Activated CD4-positive, alpha-beta T cell treated with anti-CD3 and anti-CD28 coated beads, Interleukin-2, amount 50 U/mL, for 48 hours (primary cell): ENCODE data around the gene UBXN11.

Source experiments
- DNase-seq, 2 experiments: peaks; one replicate each; pipeline ENCODE4 v3.0.0-alpha.2; 2020

UBXN11 gene, protein sequence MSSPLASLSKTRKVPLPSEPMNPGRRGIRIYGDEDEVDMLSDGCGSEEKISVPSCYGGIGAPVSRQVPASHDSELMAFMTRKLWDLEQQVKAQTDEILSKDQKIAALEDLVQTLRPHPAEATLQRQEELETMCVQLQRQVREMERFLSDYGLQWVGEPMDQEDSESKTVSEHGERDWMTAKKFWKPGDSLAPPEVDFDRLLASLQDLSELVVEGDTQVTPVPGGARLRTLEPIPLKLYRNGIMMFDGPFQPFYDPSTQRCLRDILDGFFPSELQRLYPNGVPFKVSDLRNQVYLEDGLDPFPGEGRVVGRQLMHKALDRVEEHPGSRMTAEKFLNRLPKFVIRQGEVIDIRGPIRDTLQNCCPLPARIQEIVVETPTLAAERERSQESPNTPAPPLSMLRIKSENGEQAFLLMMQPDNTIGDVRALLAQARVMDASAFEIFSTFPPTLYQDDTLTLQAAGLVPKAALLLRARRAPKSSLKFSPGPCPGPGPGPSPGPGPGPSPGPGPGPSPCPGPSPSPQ

GRCh38 chr1:26306290-26307229 is at the start of gene UBXN11:
Gene UBXN11, minus strand, starts transcription at chr1:26306636. Its CDS starts 3,753 bp downstream, at chr1:26302883.
- peak; percentile 92 to 94 for DNase-seq

GRCh38 chr1:26356106-26356505 is 49.7 kb upstream of the UBXN11 start:
- no peak for DNase-seq

GRCh38 chr1:26354972-26355371 is 48.5 kb upstream of the UBXN11 start:
- DNase-seq: no peak

DNA sequence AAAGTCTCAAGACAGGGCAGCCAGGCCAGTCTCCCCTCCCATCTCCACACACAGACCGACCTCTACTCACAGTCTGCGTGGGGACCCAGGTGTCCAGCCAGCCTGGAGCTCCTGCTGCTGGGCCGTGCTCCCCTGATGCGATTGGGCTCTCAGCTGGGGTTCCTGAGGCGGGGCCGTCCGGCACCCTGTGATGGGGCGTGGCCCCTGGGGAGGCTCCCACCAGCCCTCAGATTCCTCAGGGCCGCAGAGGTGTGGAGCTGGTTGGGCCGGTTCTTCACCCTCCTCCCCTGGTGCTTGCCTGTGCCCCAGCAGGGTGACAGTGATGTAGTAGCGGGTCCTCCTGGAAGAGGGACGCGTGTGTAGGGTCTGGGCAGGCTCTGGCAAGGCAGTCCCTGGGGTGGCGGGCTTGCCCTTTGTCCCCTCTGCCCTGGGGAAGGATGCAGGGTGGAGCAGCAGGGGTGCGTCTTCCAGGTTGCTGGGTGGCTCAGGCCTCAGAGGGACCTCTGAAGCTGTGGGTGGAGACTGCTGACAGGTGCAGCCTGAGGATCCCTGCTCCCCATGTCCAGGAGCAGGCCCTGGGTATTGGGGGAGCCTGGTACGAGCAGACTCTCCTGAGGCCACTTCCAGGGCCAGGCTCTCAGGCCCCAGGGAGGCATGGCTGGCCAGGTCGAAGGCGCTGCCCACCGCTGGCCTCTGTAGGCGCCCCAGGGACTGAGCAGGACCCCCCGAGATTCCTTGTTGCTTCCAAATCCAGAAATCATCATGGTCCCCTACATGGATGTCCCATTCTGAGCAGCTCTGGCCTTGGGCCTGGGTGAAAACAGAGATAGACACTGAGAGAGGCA is 47.8 kb upstream of the UBXN11 start, which contains the start of gene CRYBG2:
TSS of gene CRYBG2 (minus strand) at position 155 of the 845 bp plus-strand sequence. CDS start 7,473 bp downstream, outside the sequence.
- no peak for DNase-seq

GRCh38 chr1:26353210-26353859 is 46.9 kb upstream of the UBXN11 start:
- no peak for DNase-seq

DNA sequence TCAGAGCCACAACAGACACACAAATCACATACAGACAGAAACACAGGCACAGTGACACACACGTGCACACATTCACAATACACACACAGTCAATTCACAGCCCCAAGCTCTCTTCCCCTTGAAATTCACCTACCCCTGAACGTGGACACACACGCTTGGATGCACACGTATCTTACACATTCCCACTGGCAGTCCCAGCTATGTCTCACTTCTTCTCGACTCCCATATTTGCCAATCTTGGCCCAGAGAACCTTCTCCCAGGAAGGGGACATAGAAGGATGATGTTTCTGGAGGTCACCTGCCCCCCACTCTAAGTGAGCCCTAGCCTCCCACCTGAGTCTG is 45.9 kb upstream of the UBXN11 start:
- DNase-seq: no peak

- no peak for DNase-seq
These were observed 45.3 kb upstream of the UBXN11 start for GRCh38 chr1:26351590-26352337.

DNA sequence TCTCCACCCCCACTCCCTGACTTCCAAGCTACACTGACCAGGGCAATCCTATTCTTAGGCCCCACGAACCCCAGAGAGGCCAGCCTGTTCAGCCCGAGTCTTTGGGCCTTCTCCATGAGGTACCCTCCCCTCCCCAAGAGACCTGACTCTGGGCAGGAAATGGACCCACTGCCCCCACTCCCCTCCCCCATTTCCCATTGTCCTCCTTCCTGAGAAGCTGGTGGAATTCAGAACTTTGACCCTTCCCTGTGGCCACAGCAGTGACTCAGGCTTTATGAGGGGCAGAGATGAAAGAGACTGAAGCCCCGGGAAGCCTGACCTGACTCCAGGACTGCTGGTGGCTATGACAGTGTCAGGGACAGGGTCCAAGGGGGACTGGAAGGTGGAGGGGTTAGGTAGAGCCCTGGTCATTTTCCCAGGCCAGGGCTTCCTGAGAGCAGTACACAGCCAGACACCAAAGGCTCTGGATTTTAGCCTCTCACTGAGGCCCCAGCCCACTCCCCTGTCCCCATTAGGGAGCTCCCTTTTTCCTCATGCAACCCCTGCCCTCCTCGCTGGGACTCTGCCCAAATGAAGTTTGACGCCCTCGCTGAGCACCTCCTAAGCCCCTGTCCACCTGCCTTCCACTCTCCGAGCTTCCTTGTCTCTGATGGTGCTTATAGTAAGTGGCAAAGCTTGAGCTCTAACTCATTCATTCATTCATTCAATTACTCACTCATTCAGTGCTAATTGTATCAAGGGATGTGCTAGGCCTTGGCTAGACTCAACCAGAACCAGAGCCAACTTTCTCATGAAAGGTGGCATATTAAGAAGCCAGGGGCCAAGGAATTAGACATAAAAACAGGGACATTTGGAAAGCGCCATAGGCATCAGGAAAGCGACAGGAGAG is 44.5 kb upstream of the UBXN11 start:
- DNase-seq: no peak

DNA sequence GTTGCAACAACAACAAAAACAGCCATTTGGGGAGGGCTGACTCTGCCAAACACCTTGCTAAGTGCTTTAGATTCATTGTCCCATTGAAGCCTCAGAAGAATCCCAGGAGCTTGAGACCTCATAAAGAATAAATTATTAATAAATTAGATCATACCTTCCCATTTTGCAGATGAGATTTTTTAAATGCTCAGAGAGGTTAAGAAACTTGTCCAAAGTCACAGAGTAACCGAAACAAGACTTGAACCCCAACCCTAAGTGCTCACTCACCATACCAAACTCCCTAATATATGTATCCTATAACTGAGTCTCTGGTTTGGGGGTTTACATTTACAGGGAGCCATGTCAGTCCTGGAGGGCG is 43.9 kb upstream of the UBXN11 start:
- DNase-seq: no peak

DNA sequence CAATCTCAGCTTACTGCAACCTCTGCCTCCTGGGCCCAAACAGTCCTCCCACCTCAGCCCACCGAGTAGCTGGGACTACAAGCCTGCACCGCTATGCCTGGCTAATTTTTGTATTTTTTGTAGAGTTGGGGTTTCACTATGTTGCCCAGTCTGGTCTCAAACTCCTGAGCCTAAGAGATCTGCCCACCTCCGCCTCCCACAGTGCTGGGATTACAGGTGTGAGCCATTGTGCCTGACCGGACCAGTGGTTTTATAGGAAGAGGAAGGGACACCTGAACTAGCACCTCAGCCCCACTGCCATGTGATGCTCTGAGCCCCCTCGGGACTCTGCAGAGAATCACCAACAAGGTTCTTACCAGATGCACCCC is 43.4 kb upstream of the UBXN11 start:
- DNase-seq: no peak

- DNase-seq: no peak
These were observed 42.9 kb upstream of the UBXN11 start for GRCh38 chr1:26349188-26349876.

DNA sequence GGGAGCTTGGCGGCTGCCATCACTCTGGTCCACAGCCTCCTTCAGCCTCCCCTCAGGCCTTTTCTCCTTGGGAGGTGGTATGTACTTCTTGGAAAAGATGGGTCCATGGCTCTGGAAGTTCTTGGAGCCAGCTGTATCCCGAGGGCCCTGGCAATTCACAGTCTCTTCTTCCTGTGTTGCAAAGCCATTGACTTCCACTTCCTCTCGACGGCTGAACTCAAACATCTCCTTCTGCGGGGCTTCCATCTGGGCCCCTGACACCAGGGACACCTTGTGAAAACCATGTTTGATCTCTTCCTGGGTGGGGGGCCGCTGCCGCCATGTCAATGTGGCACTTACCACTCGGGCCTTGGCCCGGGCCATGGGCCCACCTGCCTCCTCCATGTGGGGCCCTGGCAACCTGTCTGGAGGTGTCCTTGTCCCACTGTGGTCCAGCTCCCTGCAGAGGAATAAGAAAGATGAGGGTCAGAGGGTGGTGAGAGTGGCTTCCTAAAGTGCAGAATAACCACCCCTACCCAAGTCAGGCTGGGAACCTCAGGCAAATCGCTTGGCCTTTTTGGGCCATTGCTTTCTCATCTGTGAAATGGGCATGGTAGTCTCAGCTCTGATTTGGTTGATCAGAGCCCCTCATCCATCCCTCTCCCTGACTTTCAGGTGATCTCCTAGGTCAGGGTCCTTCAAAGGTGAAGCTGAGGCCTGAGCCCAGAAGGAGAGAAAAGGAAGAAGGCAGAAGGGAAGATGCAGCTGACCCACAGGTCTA is 40.0 kb upstream of the UBXN11 start:
- DNase-seq: no peak

DNA sequence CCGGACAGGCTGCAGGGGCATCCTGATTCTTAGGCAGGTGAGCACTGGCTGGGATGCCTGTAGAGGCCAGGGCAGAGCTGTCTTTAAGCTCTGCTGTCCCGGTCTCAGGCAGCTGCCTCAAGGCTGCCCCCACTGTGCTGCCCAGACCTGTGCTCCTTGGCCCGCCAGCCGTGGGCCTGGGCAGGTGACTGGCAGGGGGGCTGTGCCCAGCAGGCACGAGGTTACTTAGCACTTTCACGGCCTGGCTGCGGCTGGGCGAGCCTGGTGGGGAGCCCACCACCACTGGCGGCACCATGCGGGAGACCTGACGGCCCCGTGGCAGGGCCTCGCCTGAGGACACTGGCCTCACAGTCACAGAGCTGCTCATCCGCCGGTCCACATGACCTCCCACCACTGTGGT is 39.3 kb upstream of the UBXN11 start:
- no peak for DNase-seq

DNA sequence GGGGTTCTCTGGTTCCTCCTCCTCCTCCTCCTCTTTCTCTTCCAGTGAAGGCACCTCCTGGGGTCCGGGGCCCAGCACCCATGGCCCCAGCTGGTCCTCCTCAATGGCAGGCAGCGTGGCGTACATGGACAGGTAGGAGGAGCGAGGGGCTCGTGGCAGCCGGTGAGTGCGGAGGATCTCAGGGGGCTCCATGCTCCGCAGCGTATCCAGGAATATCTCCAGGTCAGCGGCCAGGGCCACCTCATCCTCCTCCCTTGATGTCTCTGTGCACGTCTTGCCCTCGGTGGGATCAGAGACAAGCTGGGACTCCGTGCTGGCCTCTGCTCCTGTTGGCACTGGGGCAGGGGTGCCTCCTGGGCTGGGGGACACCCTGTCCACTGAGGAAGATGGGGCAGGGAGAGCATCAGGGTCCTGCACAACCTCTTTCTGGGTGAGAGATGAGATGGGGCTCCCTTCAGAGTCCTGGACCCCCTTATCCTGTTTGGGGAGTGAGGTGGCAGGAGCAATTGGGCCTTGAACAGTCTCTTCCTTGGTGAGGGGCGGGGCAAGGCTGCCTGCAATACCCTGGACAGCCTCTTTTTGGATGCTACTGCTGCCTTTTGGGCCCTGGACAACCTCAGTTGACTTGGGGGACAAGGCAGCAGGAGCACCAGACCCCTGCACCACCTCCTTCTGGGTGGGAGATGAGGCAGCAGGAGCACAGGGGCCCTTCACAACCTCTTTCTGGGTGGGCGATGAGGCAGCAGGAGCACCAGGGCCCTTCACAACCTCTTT is 37.9 kb upstream of the UBXN11 start:
- DNase-seq: no peak

DNA sequence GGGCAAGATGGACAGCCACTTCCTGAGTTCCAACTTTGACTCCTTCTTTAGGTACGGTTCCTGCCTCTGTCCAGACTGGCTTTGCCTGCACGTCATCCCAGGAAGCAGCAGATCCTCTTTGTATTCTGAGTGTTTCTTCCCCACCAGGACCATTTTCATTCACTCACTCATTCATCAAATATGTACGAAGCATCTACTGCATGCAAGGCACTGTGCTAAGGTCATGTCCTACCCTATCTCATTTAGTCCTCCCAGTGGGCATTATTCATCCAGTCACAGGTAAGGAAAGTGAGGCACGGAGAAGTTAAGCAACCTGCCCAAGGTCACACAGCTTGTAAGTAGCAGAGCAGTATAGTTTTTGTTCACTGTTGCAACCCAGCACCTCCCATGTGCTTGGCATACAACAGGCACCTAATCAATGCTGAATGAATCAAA is 33.6 kb upstream of the UBXN11 start:
- DNase-seq: no peak

DNA sequence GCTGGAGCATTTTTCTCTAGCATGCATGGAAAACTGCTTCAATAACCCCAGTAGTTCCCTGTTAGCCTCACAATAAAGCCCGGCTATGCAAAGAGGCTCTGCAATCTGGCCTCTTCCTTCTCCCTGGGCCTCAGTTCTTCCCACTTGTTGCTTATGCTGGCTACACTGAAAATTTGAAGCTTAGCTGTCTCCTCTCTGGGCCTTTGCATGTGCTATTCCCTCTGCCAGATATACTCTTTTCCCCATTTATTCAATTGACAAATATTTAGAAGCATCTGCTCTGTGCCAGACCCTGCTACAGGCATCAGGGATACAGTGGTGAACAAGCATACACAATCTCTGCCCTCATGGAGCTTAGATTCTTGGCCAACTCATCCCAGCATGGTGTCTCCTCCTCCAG is 32.2 kb upstream of the UBXN11 start:
- no peak for DNase-seq

DNA sequence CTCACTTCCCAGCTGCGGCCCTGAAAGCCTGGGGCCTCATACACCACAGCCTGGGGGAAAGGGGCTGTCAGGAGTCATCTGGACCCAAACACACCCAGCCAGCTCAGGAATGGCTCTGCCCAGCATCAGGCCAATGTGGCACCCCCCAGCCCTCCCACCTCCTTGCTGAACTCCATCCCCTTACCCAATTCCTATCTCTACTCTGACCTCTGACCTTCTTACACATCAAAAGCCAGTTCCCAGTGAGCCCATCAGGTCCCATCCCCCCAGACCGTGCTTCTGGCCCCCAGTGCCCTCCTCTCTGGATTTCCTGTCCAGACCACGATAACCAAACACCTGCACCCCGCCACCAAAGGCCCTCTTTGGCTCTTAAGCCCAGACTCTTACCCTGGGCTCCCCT is 31.2 kb upstream of the UBXN11 start:
- DNase-seq: no peak

DNA sequence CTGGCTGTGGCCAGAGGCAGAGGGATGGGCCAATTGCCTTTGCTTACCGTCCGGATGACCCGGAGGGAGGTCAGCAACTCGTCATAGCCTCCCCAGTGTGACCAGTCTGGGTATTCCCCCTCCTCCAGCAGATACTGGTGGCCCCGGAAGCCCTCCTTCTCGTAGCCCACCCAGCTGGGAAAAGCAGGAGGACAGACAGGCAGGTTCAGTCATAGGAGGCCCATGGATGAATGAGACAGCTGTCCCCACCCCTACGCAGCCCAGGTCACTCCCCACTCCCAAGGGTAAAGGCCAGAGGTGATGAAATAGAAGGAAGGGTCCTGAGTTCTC is 30.7 kb upstream of the UBXN11 start:
- no peak for DNase-seq
